Measurements from ENCODE around the gene UROD. TPM values are rescaled to one million over a fixed set of nuclear protein-coding genes. Genes with fewer than 3 reads are reported as not detected.

The UROD gene
- total RNA-seq, 1 experiment from 2014 or later: 118 TPM

DNA sequence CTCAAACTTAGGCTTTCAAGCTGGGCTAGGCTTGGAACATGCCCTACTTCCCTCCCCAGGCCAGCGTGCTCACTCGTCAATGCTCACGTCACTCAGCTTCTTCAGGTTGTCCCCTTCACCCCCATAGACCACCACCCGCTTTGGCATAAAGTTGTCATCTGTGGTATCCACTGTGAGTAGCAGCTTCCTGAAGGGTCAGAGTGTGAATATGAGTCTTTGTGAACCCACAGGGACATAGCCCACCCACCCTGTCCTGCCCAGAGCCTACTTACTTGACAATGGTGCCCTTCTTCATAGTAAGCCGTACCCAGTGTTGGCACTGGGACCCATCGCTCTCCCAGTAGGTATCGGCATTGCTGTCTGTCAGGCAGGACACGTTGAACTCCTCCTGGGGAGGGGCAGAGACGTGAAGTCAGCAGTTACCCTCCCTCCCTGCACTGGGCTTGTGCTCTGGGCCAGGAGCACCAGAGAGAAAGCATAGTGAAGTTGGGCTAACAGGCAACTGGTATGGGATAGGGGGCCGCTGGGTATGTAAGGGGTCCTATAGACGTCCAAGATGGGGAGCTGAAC, 2.7 kb upstream of the UROD start:
- Mint-ChIP-seq H3K4me1 (peaks cover 20% of the 10 kb centered on the region), H3K27me3 (ENCODE audit: low read depth) (peaks cover 5% of the 10 kb centered on the region; the same call in 1 of the 2 replicates), H3K4me3 (peak overlapping the region; percentile 79), H3K9me3 (no peaks in the 10 kb centered on the region), H3K27ac (no peak overlapping the region), H3K36me3 (peaks cover 13% of the 10 kb centered on the region)
- no peak for ATAC-seq
- no peak for DNase-seq (ENCODE audit: low spot score)
- ChIA-PET CTCF (interaction anchor here (3.6 to 13.0 kb wide), 2 partner anchors 23 to 293 kb away, joined by 18 to 317 read pairs; partner anchors contain the start of gene EIF2B3), POLR2A (no interaction called here)
- TF ChIP-seq MLX (CRISPR knock-in tag; IDR thresholded peaks at IDR 0.05) (no peak), ELF4 (CRISPR knock-in tag; IDR thresholded peaks at IDR 0.05; ENCODE audit: low read depth) (no peak), ZNF396 (CRISPR knock-in tag; IDR thresholded peaks at IDR 0.05; ENCODE audit: borderline replicate concordance) (no peak), ZNF425 (CRISPR knock-in tag; conservative IDR thresholded peaks at IDR 0.05) (no peak), CBFB (CRISPR knock-in tag; IDR thresholded peaks at IDR 0.05; ENCODE audit: low read depth) (no peak), ZBTB21 (CRISPR knock-in tag; IDR thresholded peaks at IDR 0.05; ENCODE audit: borderline replicate concordance) (no peak), E2F4 (CRISPR knock-in tag; IDR thresholded peaks at IDR 0.05; ENCODE audit: borderline replicate concordance, low read depth) (no peak), ESRRA (CRISPR knock-in tag; IDR thresholded peaks at IDR 0.05; ENCODE audit: borderline replicate concordance) (no peak), ZBTB43 (CRISPR knock-in tag; IDR thresholded peaks at IDR 0.05) (no peak), ZNF671 (CRISPR knock-in tag; IDR thresholded peaks at IDR 0.05) (no peak), TP53 (CRISPR knock-in tag; IDR thresholded peaks at IDR 0.05) (no peak)
- TF ChIP-seq, protein P1, sequence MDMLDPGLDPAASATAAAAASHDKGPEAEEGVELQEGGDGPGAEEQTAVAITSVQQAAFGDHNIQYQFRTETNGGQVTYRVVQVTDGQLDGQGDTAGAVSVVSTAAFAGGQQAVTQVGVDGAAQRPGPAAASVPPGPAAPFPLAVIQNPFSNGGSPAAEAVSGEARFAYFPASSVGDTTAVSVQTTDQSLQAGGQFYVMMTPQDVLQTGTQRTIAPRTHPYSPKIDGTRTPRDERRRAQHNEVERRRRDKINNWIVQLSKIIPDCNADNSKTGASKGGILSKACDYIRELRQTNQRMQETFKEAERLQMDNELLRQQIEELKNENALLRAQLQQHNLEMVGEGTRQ (CRISPR knock-in tag; IDR thresholded peaks at IDR 0.05): no peak
- TF ChIP-seq, protein P2, sequence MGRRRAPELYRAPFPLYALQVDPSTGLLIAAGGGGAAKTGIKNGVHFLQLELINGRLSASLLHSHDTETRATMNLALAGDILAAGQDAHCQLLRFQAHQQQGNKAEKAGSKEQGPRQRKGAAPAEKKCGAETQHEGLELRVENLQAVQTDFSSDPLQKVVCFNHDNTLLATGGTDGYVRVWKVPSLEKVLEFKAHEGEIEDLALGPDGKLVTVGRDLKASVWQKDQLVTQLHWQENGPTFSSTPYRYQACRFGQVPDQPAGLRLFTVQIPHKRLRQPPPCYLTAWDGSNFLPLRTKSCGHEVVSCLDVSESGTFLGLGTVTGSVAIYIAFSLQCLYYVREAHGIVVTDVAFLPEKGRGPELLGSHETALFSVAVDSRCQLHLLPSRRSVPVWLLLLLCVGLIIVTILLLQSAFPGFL (CRISPR knock-in tag; IDR thresholded peaks at IDR 0.05; ENCODE audit: borderline replicate concordance): no peak

GRCh38 chr1:45009956-45010854, 1.8 kb upstream of the UROD start:
- ChIA-PET POLR2A (interaction anchor here (0.5 to 2.7 kb wide), 12 partner anchors 12 to 330 kb away, joined by 3 to 11 read pairs (median 4); partner anchors contain the start of genes EIF2B3, HPDL, MUTYH and PLK3), CTCF (interaction anchor here (0.6 to 13.0 kb wide), 15 partner anchors 24 to 481 kb away, joined by 3 to 317 read pairs (median 5); partner anchors contain the start of genes EIF2B3, PLK3 and TESK2)
- Mint-ChIP-seq H3K4me3 (peak overlapping the region; percentile 79), H3K27me3 (ENCODE audit: low read depth) (peaks cover 5% of the 10 kb centered on the region; the same call in 1 of the 2 replicates), H3K36me3 (peaks cover 5% of the 10 kb centered on the region), H3K27ac (no peak overlapping the region), H3K4me1 (peaks cover 21% of the 10 kb centered on the region), H3K9me3 (no peaks in the 10 kb centered on the region)
- peak; percentile 3 for ATAC-seq
- DNase-seq (ENCODE audit: low spot score): no peak
- TF ChIP-seq, protein P3, sequence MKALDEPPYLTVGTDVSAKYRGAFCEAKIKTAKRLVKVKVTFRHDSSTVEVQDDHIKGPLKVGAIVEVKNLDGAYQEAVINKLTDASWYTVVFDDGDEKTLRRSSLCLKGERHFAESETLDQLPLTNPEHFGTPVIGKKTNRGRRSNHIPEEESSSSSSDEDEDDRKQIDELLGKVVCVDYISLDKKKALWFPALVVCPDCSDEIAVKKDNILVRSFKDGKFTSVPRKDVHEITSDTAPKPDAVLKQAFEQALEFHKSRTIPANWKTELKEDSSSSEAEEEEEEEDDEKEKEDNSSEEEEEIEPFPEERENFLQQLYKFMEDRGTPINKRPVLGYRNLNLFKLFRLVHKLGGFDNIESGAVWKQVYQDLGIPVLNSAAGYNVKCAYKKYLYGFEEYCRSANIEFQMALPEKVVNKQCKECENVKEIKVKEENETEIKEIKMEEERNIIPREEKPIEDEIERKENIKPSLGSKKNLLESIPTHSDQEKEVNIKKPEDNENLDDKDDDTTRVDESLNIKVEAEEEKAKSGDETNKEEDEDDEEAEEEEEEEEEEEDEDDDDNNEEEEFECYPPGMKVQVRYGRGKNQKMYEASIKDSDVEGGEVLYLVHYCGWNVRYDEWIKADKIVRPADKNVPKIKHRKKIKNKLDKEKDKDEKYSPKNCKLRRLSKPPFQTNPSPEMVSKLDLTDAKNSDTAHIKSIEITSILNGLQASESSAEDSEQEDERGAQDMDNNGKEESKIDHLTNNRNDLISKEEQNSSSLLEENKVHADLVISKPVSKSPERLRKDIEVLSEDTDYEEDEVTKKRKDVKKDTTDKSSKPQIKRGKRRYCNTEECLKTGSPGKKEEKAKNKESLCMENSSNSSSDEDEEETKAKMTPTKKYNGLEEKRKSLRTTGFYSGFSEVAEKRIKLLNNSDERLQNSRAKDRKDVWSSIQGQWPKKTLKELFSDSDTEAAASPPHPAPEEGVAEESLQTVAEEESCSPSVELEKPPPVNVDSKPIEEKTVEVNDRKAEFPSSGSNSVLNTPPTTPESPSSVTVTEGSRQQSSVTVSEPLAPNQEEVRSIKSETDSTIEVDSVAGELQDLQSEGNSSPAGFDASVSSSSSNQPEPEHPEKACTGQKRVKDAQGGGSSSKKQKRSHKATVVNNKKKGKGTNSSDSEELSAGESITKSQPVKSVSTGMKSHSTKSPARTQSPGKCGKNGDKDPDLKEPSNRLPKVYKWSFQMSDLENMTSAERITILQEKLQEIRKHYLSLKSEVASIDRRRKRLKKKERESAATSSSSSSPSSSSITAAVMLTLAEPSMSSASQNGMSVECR (CRISPR knock-in tag; IDR thresholded peaks at IDR 0.05; ENCODE audit: borderline replicate concordance): peak; percentile 46; the same call in 1 of the 2 replicates
- TF ChIP-seq MLX (CRISPR knock-in tag; IDR thresholded peaks at IDR 0.05) (0 out of 2 replicates have a peak, but pooled peaks have one; percentile 25), IRF2 (CRISPR knock-in tag; IDR thresholded peaks at IDR 0.05; ENCODE audit: borderline replicate concordance, low read depth) (no peak)
